Measurements from ENCODE around the gene TANC1.

TANC1 gene

GRCh38 chr2:158968396-158969161, at the start of gene TANC1:
TANC1 (plus strand) TSS chr2:158968640; CDS start chr2:159065911, 97,271 bp downstream.
- peak in 2 of 4 experiments; percentile 18 to 32 for DNase-seq

DNA sequence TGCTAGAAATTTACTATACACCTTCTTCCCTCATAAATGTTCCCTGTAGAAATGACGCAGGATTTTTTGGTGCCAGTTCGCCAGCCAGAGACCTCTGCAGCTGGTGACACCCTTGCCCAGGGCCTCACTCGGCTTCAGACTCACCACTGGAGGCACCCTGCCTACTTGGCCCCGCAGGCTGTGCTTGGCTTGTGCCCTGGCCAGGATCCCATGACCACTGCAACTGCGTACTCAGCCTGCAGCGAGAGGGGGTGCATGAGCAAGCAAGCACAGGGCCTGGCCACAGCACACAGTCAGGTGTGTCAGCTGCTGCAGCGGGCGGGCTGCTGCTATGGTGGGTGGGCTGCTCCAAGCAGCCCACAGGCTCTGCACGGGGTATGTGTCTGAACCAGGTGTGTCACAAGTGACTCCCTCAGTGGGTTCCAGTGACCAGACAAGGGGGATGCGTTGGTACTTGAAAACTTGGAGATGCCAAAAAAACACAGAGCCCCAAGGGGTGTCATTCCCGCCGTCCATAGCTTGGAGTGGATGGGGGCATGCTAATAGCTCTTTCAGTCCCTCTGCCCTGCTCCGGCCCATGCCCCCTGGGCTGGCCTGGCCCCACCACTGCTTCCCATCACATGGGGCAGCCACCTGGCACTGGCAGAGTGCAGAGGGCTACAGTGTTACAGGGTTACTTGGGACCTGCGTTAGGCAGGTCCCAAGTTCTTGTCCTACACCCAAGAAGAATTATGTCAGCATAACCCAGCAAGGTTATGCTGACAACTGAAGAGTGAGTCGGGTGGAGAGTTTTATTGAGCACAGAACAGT, 46.6 kb upstream of the TANC1 start:
- no peak for DNase-seq

- DNase-seq = no peak
Observed at GRCh38 chr2:158922601-158923000, 45.8 kb upstream of the TANC1 start.

GRCh38 chr2:158923180-158923594, 45.3 kb upstream of the TANC1 start:
- DNase-seq = no peak

- DNase-seq = no peak
Observed at GRCh38 chr2:158923641-158924040, 44.8 kb upstream of the TANC1 start.

DNA sequence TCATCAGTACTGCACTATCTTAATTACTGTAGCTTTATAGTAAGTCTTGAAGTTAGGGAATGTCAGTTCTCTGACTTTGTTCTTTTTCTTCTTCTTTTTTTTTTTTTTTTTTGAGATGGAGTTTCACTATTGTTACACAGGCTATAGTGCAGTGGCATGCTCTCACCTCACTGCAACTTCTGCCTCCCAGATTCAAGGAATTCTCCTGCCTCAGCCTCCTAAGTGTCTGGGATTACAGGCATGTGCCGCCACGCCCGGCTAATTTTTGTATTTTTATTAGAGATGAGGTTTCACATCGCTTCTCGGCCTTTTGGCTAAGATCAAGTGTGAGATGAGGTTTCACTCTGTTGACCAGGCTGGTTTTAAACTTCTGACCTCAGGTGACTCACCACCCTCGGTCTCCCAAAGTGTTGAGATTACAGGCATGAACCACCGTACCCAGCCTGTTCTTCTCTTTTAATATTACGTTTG, 41.9 kb upstream of the TANC1 start:
- DNase-seq = no peak

- DNase-seq = no peak
Observed at GRCh38 chr2:158928515-158928914, 39.9 kb upstream of the TANC1 start.

- no peak for DNase-seq
Observed at GRCh38 chr2:158928965-158929364, 39.5 kb upstream of the TANC1 start.

GRCh38 chr2:158931572-158931971, 36.9 kb upstream of the TANC1 start:
- DNase-seq = no peak

DNA sequence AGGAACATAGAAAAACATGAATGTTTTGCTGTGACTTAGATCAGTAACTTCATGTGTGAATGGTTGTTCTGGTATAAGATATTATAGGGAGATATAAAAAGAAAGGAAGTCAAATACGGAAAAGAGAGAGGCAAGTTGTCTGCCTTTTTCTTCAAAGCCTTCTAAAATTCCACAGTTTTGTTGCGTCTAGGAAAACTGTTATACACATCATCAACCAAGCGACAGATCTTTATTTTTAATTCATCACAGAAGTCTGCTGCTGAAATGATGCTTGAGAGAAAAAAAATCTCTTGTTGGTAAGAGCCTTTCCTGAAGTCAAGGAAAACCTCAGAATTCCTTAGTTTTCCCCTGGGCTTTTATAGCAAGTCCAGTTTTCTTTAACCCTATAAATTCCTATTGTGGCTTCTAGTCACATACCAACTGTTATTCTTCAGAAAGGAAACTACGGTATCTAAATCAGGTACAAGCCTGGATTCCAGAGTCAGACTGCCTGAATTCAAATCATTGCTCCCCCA, 36.3 kb upstream of the TANC1 start:
- DNase-seq = no peak

DNA sequence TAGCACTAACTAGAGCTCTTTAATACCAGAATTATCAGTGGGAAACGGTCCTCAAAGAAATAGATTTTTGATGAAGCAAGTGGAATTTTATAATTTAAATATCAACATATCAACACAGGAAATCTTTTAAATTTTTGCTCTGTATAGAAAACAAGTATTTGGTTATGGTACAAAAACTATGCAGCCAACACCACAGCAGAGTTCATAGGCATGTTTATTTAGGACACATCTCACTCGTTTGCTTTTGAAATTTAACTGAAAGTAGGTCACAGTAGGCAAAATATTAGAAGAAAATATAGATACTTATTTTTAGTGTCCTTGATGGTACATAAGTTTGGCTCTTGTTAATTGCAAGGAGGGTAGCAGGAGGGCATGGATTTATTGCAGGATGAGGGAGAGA, 34.3 kb upstream of the TANC1 start:
- no peak for DNase-seq

GRCh38 chr2:158935617-158936016, 32.8 kb upstream of the TANC1 start:
- DNase-seq = no peak

- no peak for DNase-seq
Observed at GRCh38 chr2:158936978-158937377, 31.5 kb upstream of the TANC1 start.

- no peak for DNase-seq
Observed at GRCh38 chr2:158940356-158940755, 28.1 kb upstream of the TANC1 start.

DNA sequence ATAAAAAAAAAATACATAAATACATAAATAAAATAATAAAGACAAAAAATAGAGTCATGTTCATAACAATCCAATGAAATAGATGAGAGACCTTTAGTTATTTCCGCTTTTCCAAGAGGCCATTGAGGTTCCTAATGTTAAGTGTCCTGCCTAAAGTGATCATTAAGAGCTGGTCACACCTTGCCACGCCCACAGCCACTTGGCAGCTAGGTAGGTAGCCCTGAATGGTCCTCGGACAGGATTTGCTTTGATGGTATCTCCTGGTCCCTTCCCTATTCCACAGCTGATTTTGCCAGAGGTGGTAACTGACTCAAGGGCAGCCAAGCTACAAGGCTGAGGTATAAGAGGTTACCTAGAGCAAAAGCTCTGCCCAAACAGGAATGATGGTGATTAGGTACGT, 24.5 kb upstream of the TANC1 start:
- DNase-seq = no peak

GRCh38 chr2:158948964-158949699, 19.3 kb upstream of the TANC1 start:
- DNase-seq = no peak

DNA sequence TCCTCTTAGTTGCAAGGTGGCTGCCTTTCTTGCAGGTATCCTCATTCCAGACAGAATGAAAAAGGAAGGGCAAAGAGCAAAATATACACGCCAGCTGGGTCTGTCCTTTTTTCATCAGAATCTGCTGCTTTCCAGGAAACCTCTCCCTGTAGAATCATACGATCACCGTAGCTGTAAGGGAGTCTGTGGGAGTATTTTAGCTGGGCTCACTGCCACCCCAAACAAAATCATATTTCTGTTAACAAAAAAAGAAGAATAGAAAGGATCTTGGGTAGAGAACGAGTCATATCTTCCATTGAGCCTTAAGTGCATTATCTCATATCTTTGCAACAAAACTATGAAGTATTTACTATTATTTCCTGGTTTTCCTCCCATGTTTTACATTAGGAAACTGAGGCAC, 15.0 kb upstream of the TANC1 start:
- DNase-seq = no peak

GRCh38 chr2:158953926-158954763, 14.3 kb upstream of the TANC1 start:
- no peak for DNase-seq

DNA sequence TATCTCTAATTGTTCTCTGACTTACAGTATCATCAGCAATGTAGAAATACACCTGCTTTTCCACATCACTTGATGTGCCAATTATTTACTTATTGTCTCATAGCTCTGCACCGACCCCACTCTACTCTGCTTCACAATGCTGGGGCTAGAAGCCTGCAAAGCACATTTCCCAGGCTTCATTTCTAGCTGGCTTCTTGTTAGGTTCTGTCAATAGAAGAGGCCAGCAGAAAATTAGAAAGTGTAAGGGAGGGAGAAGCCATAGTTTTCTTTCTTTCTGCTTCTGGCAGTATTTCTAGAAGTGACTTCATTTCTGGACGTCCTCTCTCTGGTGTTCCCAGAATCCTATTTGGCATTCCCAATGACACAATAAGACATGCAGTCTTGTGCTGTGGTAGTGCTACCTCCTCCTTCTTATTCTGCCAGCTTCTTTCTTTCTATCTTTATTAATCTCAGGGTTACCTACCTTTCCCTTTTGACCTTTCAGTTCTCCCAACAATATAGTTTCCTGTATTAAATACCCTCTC, 12.5 kb upstream of the TANC1 start:
- no peak for DNase-seq

- no peak for DNase-seq
Observed at GRCh38 chr2:158958365-158958764, 10.1 kb upstream of the TANC1 start.

DNA sequence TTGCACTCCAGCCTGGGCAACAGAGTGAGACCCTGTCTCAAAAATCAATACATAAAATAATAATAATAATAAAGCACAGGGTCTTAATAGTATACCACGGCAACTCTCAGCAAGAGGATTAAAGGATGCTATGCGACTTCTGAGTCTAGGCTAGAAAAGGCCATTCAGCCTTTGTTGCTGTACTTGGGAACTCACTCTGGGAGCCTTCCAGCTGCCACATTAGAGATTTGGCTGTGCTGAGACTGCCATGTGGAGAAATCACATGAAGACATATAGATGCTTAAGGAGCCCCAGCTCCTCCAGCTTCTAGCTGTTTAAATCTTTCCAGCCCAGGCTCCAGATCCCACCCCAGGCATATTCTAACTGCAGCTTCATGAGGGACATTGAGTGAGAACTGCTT, 8.2 kb upstream of the TANC1 start:
- DNase-seq = no peak

GRCh38 chr2:158962074-158962473, 6.4 kb upstream of the TANC1 start:
- no peak for DNase-seq
